T-helper 1 cell treated with Interleukin-12 subunit alpha and Interleukin-12 subunit beta and Interleukin-4 antibody, amounts not matched to agents 30 μg/mL and 1 μg/mL, for 36 hours (primary cell): ENCODE measurements around the gene BDNF.
"Not testable (repeated sequence)": the region's sequence is repeated elsewhere in the genome, so short reads cannot be mapped to it uniquely, and the experiment has no call there.

Source experiments
- H3K27ac Mint-ChIP-seq: one replicate; pipeline ENCODE4 v1.8.0; 2021; ENCODE audit warnings: mild to moderate bottlenecking, mixed read lengths
- H3K27me3 Mint-ChIP-seq: one replicate; pipeline ENCODE4 v1.8.0; 2021; ENCODE audit warnings: low read depth, mixed read lengths
- H3K36me3 Mint-ChIP-seq: one replicate; pipeline ENCODE4 v1.8.0; 2021; ENCODE audit warnings: low read depth, mixed read lengths
- H3K4me1 Mint-ChIP-seq: one replicate; pipeline ENCODE4 v1.8.0; 2021; ENCODE audit warnings: low read depth, mixed read lengths
- H3K4me3 Mint-ChIP-seq: one replicate; pipeline ENCODE4 v1.8.0; 2021; ENCODE audit warnings: mild to moderate bottlenecking, moderate library complexity, mixed read lengths
- H3K9me3 Mint-ChIP-seq: one replicate; pipeline ENCODE4 v1.8.0; 2021; ENCODE audit warnings: mixed read lengths

Gene BDNF

DNA sequence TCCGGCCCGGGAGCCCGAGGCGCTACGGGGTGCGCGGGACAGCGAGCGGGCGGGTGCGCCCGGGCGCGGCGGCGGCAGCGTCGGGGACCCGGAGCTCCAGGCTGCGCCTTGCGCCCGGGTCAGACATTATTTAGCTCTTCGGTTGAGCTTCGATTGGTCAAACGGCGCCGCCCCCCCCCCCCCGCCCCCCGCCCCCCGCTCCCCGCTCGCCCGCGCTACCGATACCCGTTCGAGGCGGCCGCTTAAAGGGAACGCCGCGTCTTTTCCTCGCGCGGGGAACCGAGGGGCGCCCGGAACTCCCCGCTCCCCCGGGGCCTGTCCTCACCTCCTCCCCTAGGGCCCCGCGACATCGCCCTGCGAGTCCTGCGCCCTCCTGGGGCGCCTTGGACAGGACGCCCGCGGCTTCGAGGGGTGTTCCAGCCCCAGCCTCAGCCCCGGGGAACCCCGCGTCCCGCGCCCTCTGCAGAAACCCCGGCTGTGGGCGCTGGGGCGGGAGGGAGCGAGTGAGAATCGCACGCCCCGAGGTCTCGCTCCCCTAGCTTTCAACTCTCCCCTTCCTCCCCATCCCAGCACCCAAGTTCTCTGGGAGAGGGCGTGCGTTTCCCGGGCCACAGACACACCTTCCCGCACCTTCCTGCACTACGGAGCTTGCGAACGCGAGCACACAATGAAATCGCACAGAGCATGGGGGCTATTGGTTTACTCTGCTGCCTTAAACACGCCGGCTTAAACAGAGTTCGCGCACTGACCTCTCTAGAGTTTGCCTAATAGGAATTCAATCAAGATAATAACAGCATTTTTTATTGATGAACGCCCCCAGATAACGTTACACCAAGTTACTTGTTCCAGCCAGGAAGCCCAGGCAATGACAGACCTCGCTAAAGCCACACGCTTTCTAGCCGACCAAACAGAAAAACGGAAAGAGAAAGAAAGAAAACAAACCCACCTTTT is at the start of gene BDNF:
Gene BDNF (minus strand): TSS at position 105 of the 951 bp plus-strand sequence. CDS start 41,891 bp downstream, outside the sequence.
- no peaks in the 10 kb centered on the region for H3K9me3 Mint-ChIP-seq
- peak within 1 kb of the TSS; percentile 23 for H3K27ac Mint-ChIP-seq
- peaks cover 76% of the 10 kb centered on the region for H3K27me3 Mint-ChIP-seq
- H3K36me3 Mint-ChIP-seq = no peaks in the 10 kb centered on the region
- H3K4me3 Mint-ChIP-seq = peak within 1 kb of the TSS; percentile 69
- H3K4me1 Mint-ChIP-seq = peaks cover 16% of the 10 kb centered on the region

DNA sequence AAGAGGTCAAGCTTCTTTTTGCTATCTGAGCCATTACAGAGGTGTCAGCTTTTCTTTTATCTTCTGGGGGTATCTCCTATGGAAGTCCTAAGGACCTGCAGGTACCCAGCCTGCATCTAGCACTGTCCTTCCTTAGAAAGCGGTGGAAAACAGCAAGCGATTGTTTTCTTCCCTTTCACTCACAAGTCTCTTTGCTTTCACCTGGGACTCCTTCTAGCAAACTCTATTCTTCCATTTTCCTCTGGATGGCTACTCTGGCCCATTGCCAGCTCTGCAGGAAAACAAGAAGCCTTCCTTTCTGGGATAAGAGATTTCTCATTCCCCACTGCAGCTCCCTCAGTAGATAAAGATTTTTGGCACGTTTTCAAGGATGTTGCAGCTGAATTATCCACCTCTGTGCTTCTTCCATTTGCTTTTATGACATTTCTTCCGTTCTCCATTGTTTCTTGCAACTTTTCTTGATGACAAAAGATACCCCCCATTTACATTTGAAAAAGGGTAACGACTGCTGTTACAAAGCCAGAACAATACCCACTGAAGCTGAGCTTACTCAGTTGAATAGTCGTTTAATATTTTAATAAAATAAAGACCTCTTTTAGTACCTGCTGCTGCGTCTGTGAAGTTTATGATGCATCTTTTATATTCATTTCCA is 40.2 kb upstream of the BDNF start:
- Mint-ChIP-seq H3K4me3 (no peak overlapping the region), H3K27ac (no peak overlapping the region), H3K36me3 (no peaks in the 10 kb centered on the region), H3K9me3 (no peaks in the 10 kb centered on the region), H3K27me3 (no peaks in the 10 kb centered on the region), H3K4me1 (no peaks in the 10 kb centered on the region)

DNA sequence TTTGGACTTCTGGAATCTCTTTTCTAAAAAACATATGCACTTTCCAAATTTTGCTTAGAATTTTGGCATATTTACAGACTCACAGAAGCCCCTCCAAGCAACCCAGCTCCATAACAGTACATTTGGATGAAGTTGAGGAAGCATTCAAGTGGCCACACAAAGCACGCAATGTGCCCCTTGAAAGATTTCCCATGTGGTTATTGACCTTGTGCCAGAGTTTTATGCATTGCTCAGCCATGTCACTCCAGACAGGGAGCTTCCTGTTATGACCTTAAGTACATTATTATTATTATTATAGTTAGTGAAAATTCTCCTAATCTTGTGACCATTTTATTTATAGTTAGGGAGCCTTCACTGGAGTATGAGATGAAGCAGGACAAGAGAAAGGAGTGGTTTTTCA is 35.0 kb upstream of the BDNF start:
- H3K4me1 Mint-ChIP-seq = no peaks in the 10 kb centered on the region

GRCh38 chr11:27731803-27732202 is 31.5 kb upstream of the BDNF start:
- H3K36me3 Mint-ChIP-seq, H3K4me1 Mint-ChIP-seq, H3K4me3 Mint-ChIP-seq, H3K27ac Mint-ChIP-seq, H3K9me3 Mint-ChIP-seq, H3K27me3 Mint-ChIP-seq: not testable (repeated sequence)

More for the DNA sequence above, 35.0 kb upstream of the BDNF start:
- Mint-ChIP-seq H3K27ac (no peak overlapping the region), H3K27me3 (no peaks in the 10 kb centered on the region), H3K4me3 (no peak overlapping the region), H3K9me3 (no peaks in the 10 kb centered on the region), H3K36me3 (no peaks in the 10 kb centered on the region)

DNA sequence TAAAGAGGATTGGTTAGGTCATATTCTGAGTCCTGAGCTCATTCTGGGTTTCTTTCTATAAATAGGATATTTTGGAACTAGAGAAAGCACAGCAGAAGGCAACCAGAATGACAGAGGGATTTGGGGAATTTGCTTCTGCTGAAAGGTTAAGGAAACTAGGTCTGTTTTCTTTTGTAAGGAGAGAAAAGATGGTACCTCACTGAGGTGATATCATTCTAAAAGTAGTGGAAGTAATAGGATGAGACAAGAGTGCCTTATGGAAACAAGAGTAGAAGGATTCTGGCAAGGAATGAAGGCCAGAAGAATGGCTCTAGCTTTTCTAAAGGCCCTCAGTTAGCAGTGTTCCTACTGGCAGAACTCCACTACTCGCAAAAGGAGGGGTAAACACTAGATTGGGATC is 26.7 kb upstream of the BDNF start:
- Mint-ChIP-seq H3K9me3 (no peaks in the 10 kb centered on the region), H3K4me1 (no peaks in the 10 kb centered on the region), H3K27ac (no peak overlapping the region), H3K36me3 (no peaks in the 10 kb centered on the region), H3K4me3 (no peak overlapping the region), H3K27me3 (peaks cover 23% of the 10 kb centered on the region)

DNA sequence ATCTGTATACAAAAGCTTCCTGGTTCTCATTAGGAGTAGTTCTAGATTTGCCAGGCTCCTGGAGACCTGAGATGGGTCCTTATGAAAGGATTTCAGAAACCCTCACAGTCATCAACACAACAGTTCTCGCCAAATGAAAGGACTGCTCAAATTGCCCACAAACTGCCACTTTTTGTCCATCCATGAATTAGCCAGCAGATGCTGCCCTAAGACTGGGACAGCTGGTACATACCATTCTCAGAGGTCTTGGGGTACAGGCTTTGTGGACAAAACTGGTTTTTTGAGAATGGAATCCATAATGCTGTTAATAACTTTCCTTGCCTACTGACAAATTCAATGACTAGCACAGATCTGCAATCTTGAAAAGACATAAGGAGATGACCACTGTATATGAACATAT is 23.4 kb upstream of the BDNF start:
- Mint-ChIP-seq H3K9me3 (peaks cover 16% of the 10 kb centered on the region), H3K4me1 (no peaks in the 10 kb centered on the region), H3K36me3 (peaks cover 2% of the 10 kb centered on the region), H3K27me3 (peaks cover 51% of the 10 kb centered on the region), H3K4me3 (no peak overlapping the region), H3K27ac (no peak overlapping the region)

DNA sequence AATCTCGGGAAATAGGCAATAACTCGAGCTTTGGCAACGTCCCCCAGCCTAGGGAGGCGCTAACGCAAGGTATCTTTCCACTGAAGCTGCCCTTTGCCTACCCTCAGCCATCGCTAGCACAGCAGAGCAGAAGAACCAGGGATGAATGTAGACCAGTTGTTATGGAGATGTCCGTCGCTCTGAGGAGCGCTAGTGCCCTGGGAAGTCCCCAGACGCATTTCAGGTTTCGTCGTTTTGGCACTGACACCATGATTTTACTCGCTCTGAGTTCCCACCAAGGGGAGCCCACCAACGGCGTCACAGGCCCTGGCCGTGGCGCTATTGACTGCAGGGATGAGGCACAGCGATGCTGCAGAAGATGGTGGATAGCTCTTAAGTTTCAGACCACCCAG is 22.7 kb upstream of the BDNF start:
- Mint-ChIP-seq H3K27me3 (peaks cover 56% of the 10 kb centered on the region), H3K36me3 (peaks cover 2% of the 10 kb centered on the region), H3K4me1 (no peaks in the 10 kb centered on the region), H3K4me3 (no peak overlapping the region), H3K27ac (no peak overlapping the region), H3K9me3 (peaks cover 16% of the 10 kb centered on the region)

DNA sequence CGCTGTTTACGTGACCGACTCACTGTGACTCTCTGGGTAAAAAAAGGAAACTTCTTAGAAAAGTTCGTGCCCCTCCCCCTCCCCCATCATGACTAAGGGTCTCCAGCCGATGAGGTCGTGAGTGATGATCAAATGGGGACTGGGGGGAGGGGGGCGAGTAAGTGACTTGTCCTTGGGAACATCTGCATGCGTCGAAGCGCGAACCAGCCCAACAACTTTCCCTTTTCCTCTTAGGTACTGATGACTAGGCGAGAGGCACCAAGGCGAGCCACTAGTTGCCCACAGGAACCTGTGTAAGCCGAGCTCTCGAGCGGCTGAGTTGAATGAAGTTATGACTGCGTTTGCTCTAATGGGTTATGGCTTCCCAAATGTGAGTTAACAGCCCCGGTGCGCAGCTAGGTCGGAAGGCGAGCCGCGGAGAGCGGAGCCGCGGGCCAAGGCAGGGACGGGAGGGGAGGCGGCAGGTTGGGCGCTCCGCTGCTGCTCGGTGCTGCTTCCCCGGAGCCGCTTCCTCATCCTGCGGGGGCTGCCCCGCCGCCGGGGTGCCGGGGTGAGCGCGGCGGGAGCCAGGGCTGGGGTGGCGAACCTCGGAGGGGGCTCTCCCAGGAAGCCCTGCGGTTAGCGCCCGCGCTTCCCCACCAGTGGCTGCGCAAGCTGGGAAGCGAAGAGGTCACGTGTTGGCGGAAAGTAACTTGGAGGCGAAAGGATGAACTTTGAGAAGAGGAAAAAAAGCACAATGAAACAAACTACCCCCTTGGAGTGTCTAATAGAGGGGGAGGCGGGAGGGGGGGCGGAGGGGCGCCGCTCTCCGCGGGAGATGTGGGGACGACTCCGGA is 22.1 kb upstream of the BDNF start:
- Mint-ChIP-seq H3K4me3 (peak overlapping the region; percentile 14), H3K4me1 (no peaks in the 10 kb centered on the region)

GRCh38 chr11:27721264-27722116 is 21.2 kb upstream of the BDNF start:
- Mint-ChIP-seq H3K27me3 (peaks cover 67% of the 10 kb centered on the region), H3K36me3 (peaks cover 2% of the 10 kb centered on the region), H3K4me3 (no peak overlapping the region), H3K27ac (peak overlapping the region; percentile 1), H3K9me3 (peaks cover 16% of the 10 kb centered on the region), H3K4me1 (no peaks in the 10 kb centered on the region)

More for the DNA sequence above, 22.1 kb upstream of the BDNF start:
- Mint-ChIP-seq H3K27ac (no peak overlapping the region), H3K36me3 (peaks cover 2% of the 10 kb centered on the region), H3K27me3 (peaks cover 62% of the 10 kb centered on the region), H3K9me3 (peaks cover 16% of the 10 kb centered on the region)

- Mint-ChIP-seq H3K4me3 (no peak overlapping the region), H3K9me3 (peaks cover 16% of the 10 kb centered on the region), H3K27me3 (peaks cover 73% of the 10 kb centered on the region), H3K27ac (peak overlapping the region; percentile 36), H3K4me1 (no peaks in the 10 kb centered on the region), H3K36me3 (peaks cover 2% of the 10 kb centered on the region)
These were observed 20.1 kb upstream of the BDNF start for GRCh38 chr11:27720277-27720830.

- peak overlapping the region; percentile 52 for H3K27ac Mint-ChIP-seq
- H3K4me1 Mint-ChIP-seq = no peaks in the 10 kb centered on the region
- H3K36me3 Mint-ChIP-seq = peaks cover 2% of the 10 kb centered on the region
- H3K27me3 Mint-ChIP-seq = peaks cover 77% of the 10 kb centered on the region
- H3K9me3 Mint-ChIP-seq = peaks cover 16% of the 10 kb centered on the region
- H3K4me3 Mint-ChIP-seq = no peak overlapping the region
These were observed 19.3 kb upstream of the BDNF start for GRCh38 chr11:27719546-27719925.

DNA sequence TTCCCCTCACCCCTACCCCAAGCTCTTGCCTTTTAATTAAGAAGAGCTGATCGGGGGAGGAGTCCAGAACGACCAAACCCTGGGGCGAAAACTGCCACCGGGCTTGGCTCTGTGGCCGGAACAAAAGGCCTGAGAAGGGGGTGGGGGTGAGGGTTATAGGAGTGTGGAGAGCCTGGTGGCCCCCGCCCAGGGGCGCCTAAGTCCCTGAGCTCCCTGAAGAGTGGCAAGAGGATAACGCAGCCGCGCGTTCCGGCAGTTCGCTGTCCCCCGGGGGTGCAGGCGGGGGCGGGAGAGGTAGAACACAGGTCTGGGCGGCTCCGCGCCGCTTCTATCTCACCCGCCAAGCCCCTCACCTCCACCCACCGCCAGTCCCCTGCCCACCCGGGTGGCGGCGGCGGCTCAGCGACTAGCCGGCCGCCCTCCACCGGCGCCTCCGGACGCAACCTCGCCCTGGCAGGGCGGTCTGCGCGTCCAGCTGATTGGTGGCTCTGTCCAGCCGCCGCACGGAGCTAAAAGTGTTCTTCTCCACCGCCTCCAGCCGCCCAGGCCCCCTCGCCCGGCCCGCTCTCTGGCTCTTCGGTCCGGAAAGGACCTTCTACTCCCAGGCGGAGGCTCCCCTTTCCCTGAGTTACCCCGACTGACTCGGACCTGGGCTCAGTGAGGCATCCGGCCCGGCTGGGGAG is 18.7 kb upstream of the BDNF start:
- no peaks in the 10 kb centered on the region for H3K4me1 Mint-ChIP-seq
- H3K9me3 Mint-ChIP-seq = peaks cover 16% of the 10 kb centered on the region
- no peak overlapping the region for H3K27ac Mint-ChIP-seq
- H3K4me3 Mint-ChIP-seq = no peak overlapping the region
- H3K36me3 Mint-ChIP-seq = peaks cover 2% of the 10 kb centered on the region
- H3K27me3 Mint-ChIP-seq = peaks cover 74% of the 10 kb centered on the region

GRCh38 chr11:27718346-27718862 is 18.1 kb upstream of the BDNF start:
- Mint-ChIP-seq H3K9me3 (peaks cover 16% of the 10 kb centered on the region), H3K4me3 (no peak overlapping the region), H3K4me1 (no peaks in the 10 kb centered on the region), H3K27me3 (peaks cover 68% of the 10 kb centered on the region), H3K36me3 (peaks cover 2% of the 10 kb centered on the region), H3K27ac (peak overlapping the region; percentile 8)
